HG03025 (cell line): ENCODE measurements around the gene PKLR.
"Not testable (repeated sequence)": the region's sequence is repeated elsewhere in the genome, so short reads cannot be mapped to it uniquely, and the experiment has no call there.

Experiments used
- ATAC-seq: cut with Tn5 transposase; IDR thresholded peaks from one replicate; pipeline ENCODE4 v1.9.1; 2021; ENCODE audit warnings: mild to moderate bottlenecking, moderate library complexity; ENCODE audit not compliant: unreplicated experiment, low FRiP score

PKLR gene

DNA sequence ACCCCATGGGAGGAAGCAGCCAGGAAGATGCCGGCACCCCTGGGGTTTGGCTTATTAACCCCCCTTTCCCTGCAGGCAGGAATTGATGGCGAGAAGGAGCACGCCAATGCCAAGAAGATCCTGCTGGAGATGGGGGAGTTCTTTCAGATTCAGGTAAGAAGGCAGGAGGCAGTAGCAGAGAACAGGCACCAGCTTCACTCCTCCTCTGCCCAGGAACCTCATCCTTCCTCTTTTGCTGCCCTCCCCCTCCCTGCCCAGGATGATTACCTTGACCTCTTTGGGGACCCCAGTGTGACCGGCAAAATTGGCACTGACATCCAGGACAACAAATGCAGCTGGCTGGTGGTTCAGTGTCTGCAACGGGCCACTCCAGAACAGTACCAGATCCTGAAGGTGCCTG is 18.3 kb upstream of the PKLR start:
- ATAC-seq = no peak

DNA sequence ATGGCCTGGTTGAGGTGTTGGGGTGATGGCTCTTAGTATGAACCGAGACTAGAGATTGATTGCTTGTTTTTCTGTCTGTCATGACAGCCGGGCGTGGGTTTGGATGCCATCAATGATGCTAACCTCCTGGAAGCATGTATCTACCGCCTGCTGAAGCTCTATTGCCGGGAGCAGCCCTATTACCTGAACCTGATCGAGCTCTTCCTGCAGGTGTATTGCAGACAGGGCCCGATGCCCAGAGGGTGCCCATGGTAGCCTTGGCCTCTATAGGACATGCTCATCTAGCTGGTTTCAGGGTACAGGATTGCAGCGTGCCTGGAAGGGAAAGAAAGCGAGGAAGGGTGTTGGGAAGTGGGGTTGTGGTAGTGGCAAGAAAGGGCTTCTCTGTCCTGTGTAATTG is 16.8 kb upstream of the PKLR start:
- no peak for ATAC-seq

DNA sequence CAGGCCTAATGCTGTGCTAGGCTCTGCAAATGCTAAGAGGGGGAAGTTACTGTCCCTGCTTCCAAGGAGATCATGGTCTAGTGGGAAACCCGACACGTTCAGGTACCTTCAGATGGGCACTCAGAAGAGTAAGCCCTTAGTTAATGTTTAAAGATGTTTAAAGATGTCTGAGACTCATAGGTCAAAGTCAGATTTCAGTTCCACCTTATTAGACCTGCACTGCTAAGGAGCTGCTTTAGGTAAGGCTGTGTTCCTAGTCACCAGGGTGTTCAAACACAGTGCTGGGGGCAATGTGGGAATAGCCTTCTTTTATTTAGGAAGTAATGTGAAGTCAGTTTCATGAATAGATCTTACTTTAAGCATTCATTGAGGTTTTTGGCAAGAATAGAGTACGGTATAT is 15.7 kb upstream of the PKLR start:
- ATAC-seq = no peak

DNA sequence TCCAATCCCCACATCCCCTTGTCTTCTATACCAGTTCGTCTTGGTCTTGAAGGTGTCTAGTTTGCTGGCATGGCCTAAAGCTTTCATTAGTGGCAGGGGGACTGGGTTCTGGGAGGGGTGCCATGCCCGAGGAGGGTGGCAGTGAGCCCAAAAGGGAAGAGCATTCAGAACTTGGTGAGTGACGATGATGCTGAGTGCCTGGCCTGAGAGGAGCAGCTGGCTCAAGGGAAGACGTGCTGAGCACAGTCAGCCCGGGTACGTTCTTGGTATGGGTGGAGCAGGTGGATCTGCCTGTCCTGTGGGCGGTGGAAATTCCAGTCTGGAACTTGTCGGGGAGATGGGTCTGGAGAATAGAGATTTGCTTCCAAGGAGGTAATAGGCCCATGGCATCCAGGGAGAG is 12.0 kb upstream of the PKLR start:
- no peak for ATAC-seq

DNA sequence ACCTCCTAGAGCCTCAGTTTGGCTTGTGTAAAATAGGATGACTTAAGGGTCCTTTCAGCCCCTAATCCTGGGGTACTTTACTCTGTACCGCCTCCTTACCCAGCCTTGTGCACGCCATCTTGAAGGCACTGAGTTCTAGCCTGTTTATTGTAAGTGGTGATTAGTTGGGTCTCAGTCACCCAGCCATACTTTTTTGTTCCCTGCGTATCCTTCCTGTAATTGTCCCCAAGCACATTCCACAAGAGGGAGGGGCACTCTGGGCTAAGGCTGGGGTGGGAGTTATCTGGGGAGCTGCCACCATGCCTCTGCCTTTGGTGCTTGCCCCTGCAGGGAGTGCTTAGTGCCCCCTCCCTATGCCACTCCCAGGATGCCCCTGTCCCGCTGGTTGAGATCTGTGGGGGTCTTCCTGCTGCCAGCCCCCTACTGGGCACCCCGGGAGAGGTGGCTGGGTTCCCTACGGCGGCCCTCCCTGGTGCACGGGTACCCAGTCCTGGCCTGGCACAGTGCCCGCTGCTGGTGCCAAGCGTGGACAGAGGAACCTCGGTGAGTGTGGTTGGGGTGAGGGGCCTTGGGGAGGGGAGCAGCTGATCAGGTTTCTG is 8.3 kb upstream of the PKLR start:
- ATAC-seq = no peak

DNA sequence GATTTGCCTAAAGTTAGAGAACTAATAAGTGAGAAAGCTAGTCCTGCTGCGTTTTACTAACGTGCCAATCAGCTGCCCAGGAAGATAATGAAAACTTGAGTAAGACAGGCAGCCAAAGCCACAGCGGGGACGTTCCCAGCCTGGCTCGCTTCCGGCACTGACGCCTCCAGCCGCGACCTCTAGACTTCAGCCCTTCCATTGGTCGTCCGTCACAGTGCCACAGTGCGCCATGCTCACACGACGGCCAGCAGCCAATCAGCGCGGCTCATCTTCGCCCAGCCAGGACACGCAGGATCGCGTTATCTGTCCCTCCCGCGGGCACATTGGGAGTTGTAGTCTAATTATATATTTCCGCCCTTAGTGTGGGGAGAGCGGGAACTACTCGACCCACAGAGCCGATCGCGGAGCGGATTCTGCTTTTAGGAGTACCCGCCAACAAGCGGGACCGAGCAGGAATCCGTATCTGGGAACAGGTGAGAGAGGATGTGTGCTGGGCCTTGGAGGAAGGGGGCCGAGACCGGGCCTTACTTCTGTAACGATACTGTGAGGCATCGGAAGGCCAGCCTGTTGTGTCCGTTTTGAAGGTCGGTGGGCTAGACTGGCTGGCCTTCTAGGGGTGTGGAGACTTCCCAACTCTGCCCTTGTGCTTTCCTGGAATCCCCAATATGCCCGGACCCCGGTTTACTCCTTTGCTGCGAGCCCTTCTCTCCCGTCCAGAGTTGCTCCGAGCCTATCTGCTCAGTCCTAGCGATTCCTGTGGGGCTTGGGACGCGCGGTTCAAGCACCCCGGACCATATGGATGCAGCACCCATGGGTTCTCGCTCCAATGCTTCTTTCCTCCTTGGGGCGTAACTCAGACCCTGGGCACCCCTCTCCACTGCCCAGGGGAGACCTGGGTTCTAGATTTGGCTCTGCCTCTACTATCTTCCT is 7.5 kb upstream of the PKLR start, which contains the start of gene FDPS:
TSS of gene FDPS (plus strand) at position 374 of the 930 bp plus-strand sequence. CDS start 924 bp downstream, outside the sequence.
- ATAC-seq = peak; percentile 84

DNA sequence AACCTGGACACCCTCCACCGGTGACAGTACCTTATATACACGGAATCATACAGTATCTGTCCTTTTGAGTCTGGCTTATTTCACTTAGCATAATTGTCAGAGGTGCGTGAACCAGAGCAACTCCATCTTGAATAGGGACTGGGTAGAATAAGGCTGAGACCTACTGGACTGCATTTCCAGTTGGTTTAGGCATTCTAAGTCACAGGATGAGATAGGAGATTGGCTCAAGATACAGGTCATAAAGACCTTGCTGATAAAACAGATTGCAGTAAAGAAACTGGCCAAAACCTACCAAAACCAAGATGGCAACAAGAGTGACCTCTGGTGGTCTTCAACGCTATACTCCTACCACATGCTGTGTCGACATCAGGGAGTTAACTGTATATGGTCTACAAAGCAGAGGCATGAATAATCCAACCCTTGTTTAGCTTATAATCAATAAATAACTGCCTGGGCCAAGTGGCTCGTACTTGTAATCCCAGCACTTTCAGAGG is 6.1 kb upstream of the PKLR start:
- ATAC-seq = no peak

DNA sequence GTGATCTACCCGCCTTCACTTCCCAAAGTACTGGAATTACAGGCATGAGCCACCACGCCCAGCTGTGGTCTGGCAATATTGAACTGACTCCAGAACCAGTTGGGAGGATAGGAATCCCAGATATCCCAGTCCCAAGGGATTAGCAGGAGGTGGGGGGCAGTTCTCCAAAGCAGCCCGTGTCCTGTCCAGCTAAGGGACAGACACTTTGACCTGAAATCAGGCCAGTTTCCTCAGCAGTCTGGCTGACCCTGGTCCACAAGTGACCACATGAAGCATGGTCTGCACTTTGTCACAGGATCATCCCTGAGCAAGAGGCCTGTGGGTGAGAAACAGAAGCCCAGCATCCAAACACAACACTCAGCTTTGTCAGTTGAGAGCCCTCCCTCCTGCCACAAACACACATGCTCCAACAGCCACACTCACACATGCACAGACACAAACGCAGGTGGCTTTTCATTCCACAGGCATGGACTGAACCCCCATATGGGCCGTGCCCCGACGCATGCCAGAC is 4.7 kb upstream of the PKLR start:
- no peak for ATAC-seq

DNA sequence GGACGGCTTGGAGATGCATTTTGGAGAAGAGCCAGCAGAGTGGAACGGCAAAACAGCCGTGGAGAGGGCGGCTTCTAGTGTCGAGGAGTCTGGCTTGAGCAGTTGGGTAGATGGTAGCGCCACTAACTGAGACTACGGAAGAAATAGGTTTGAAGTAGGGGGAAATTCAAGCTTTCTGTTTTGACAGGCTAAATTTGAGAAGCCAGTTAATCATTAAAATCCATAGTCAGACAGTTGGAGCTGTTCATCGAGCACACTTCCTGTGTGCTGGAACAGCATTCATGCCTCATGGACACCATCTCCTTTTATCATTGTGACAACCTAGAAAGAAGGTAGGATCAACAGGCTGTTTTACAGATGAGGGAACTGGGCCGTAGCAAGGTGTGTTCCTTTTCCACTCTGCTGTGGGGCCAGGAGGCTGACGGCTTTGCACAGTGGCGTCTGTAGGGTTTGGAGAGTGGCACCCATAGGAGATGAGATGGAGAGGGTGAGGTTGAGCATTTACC is 3.4 kb upstream of the PKLR start:
- ATAC-seq = no peak

DNA sequence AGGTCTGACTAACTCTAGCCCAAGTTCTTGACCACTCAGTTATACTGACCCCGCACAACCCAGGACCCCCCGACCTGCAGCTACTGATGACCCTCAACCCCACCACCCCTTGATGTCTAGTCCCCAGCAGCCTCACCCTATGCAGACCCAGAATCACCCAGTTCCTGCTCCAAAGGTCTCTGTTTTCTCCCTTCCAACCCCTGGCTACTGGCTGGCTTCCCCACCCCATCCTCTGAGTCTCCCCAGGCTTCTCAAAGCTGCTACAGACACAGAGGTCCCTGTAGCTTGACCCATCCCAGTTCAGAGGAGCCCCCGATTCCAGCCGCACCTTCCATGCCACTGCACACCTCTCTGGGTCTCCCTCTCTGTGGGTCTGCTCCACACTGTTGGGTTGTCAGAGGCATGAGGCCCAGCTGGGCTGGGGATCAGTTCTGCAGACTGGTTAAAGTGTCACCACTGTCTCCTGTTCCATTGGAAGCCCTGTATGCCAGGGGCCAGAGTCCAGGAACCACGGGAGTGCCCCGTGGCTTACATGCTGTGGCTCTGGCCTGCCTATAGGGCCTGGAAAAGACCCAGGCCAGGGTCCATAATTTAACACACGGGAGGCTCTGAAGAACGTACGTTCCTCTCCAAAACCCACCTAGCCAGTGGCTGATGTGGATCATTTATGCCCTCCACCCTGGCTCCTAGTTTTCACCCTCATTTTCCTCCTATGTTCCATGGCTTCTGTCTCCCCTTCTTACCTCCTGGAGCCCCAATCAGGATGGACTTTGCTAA is 497 bp downstream of the PKLR start:
- ATAC-seq = no peak

DNA sequence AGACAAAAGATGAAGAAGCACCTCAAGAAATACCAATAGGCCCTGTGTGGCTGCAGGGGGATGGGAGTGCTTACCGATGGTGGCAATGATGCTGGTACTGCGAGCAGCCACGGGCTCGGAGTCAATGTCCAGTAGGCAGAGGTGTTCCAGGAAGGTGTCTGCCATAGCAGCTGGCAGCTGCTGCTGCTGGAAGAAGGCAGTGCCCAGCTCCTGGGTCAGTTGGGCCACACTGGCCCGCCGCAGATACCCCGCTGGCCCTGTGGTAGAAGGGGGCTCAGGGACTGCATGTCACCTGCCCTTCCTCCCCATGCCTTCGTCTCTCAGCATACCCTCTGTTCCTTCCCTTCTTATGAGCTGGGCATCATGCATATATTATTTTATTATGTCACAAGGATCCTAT is 1.2 kb downstream of the PKLR start:
- no peak for ATAC-seq

DNA sequence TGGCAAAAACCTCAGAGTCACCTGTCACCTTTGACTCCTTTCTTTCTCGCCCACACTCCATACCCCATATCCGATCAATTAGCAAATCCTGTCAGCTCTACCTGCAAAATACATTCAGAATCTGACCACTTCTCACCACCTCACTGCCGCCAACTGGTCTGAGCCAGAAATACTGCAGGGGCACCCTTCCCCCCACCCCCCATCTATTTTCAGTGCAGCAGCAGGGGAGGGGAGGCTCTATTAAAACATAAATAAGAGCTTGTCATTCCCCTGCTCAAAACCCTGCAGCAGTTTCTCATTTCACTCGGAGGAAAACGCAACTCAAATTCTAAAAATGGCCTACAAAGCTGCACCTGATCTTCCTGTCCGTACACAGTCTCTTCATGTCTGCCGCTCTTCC is 3.9 kb downstream of the PKLR start:
- no peak for ATAC-seq

DNA sequence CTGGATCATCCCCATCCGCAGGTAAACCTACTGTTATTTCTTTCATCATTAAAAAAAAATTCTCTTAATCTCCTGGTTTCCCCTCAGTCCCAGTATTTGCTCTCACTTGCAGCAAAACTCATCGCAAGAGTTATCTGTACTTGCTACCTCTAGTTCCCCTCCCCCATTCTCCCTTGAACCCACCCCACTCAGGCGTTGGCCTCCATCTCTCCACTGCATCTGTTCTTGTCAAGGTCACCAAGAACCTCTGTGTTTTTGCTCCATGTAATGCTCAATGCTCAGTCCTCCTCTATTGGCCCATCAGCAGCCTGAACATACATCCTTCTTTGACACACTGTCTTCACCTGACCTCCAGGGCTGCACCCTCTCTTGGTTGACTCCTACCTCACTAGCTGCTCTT is 4.6 kb downstream of the PKLR start:
- no peak for ATAC-seq

DNA sequence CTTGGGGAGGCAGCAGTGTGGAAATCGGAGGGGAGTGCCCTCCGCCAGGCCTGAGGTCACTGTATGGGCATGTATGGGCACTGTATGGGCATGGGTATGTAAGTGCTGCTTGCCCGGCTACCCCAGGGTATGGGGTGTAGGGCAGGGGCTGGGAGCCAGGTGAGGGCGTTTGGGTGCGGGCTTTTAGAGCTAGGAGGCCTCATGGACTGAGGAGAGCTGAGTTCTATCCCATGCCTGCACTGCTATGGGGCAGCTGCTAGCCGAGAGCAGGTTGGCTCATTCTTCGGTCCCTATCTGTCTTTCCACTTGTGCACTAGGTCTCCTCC is 5.3 kb downstream of the PKLR start:
- ATAC-seq = no peak

DNA sequence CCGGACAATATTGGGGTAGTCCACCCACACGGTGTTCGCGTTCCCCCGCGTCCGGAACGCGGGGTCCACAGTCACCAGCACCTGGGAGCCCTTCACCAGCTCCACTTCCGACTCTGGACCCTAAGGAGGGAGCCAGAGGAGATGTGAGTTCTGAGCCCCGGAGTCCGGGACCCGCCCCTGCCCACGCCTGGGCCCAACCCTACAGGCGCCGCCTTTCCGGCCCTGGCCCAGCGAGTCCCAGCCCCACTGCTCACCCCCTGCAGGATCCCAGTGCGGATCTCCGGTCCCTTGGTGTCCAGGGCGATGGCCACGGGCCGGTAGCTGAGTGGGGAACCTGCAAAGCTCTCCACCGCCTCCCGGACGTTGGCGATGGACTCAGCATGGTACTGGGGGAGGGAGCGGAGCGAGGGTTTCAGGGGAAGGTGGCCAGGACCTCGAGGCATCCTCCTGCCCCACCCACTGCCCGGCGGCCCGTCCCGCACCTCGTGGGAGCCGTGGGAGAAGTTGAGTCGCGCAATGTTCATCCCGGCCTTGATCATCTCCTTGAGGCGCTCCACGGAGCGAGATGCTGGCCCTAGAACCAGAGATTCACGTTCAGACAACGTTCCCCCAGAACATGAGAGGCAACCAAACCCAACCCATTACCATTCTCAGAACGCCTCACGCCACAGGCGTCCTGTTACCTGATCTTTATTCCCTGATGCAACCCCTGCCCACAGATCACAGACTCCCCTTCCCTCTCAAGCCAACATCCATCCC is 5.9 kb downstream of the PKLR start:
- ATAC-seq = no peak

DNA sequence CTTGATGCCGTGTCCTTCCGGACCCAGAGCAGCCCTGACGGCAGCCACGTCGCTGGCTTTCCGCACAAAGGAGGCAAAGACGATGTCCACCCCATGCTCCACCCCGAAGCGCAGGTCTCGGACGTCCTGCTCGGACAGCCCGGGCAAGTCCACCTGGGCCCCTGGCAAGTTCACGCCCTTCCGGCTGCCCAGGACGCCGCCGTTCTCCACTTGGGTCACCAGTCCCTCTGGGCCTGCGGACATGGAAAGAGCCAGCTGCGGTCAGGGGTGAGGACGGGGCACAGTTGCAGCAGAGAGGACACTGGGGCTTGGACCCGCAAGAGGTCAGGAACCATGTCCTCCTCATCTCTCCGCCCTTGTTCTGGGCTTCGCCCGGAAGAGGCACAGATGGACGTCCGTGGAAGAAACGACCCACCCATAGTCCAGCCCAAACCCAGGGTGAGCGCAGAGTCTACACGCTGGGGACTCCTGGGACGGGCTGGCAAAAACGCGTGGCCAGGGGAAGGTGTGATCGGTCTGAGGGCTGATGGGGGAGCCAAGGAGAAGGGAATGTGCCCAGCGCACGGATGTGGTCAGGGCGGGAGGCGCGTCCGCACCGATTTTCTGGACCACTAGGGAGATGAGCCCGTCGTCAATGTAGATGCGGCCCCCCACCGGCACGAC is 6.6 kb downstream of the PKLR start:
- ATAC-seq = no peak

DNA sequence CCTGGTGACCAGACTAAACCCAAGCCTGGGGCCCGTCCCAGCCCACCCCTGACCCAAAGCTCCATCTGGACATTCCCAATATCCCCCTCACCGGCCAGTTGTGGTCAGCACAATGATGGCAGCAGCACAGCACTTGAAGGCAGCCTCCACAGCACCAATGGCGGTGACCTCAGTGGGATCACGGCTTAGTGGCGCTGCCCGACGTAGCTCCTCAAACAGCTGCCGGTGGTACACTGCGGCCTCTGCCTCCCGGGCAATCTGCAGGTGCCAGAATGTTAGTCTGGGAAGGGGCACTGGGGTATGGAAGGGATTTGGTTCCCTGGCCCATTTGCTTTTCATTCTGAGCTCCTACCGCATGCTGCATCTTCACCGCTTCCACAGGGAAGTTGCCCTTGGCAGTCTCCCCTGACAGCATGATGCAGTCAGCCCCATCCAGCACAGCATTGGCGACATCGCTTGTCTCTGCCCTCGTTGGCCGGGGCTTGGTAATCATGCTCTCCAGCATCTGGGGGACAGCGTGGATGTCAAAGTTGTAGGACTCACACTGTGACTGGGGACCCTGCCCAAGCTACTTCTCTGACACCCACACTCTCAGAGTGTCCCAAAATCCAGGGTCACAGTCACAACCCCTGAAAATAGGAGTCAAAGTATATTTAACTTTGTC is 8.0 kb downstream of the PKLR start:
- no peak for ATAC-seq

DNA sequence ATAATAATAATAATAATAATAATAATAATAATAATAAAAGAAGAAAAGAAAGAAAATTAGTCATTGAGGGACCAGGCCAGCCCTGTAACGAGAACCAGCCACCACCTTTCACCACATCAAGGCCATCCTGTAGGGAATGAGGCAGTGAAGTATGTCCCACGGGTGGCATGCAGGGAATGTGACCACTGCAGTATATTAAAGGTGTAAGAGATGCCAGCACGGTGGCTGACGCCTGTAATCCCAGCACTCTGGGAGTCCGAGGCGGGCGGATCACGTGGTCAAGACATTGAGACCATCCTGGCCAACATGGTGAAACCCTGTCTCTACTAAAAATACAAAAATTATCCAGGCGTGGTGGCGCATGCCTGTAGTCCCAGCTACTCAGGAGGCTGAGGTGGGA is 10.2 kb downstream of the PKLR start:
- ATAC-seq = not testable (repeated sequence)

DNA sequence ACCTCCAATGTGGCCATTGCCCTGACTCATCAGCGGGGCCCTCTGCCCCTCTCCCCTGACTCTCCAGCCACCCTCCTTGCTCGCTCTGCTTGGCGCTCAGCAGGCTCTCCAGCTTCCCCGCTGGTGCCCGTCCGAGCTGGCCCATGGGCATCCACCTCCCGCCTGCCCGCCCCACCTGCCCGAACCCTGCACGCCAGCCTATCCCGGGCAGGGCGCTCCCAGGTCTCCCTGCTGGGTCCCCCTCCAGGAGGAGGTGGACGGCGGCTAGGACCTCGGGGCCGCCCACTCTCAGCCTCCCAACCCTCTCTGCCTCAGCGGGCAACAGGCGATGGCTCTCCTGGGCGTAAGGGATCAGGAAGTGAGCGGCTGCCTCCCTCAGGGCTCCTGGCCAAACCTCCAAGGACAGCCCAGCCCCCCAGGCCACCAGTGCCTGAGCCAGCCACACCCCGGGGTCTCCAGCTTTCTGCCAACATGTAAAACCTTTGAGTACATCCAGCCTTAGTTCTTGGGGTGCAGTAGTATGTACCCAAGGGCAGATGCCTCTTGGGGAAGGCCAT is 13.2 kb downstream of the PKLR start:
- ATAC-seq = no peak
